ENCODE results near the gene VPS45.

VPS45 gene

GRCh38 chr1:150067184-150068108 is at the start of gene VPS45 (continued):
- TF ChIP-seq SP3 (tag by site-specific recombination; IDR thresholded peaks at IDR 0.05): peak; percentile 76
- TF ChIP-seq ZNF24 (tag by site-specific recombination; IDR thresholded peaks at IDR 0.05): peak; percentile 7
- TF ChIP-seq ZBTB6 (tag by site-specific recombination; IDR thresholded peaks at IDR 0.05): 0 out of 2 replicates have a peak, but pooled peaks have one; percentile 22
- peak; percentile 84 for TF ChIP-seq KLF8 (tag by site-specific recombination; IDR thresholded peaks at IDR 0.05)
- TF ChIP-seq ZNF341 (tag by site-specific recombination; IDR thresholded peaks at IDR 0.05; ENCODE audit: low read depth): peak; percentile 47
- peak; percentile 12; the same call in 1 of the 2 replicates for TF ChIP-seq TCF7L2 (IDR thresholded peaks at IDR 0.05; ENCODE audit: borderline replicate concordance, low read depth, low read length)
- TF ChIP-seq ZNF76 (tag by site-specific recombination; IDR thresholded peaks at IDR 0.05; ENCODE audit: borderline replicate concordance, low read depth): peak; percentile 91
- no peak for TF ChIP-seq ZNF248 (tag by site-specific recombination; IDR thresholded peaks at IDR 0.05)
- TF ChIP-seq ZNF335 (tag by site-specific recombination; conservative IDR thresholded peaks at IDR 0.05): peak; percentile 99
- peak; percentile 74 for TF ChIP-seq KLF16 (tag by site-specific recombination; IDR thresholded peaks at IDR 0.05)
- TF ChIP-seq ZNF473 (tag by site-specific recombination; IDR thresholded peaks at IDR 0.05): no peak
- TF ChIP-seq ZNF394 (tag by site-specific recombination; IDR thresholded peaks at IDR 0.05; ENCODE audit: borderline replicate concordance): peak; percentile 77; the same call in 1 of the 2 replicates
- no peak for TF ChIP-seq ZNF670 (tag by site-specific recombination; IDR thresholded peaks at IDR 0.05; ENCODE audit: low read depth)
- TF ChIP-seq TSHZ1 (tag by site-specific recombination; IDR thresholded peaks at IDR 0.05; ENCODE audit: borderline replicate concordance): 0 out of 2 replicates have a peak, but pooled peaks have one; percentile 41
- TF ChIP-seq HIC1 (tag by site-specific recombination; IDR thresholded peaks at IDR 0.05): peak; percentile 97
- TF ChIP-seq ZNF449 (tag by site-specific recombination; IDR thresholded peaks at IDR 0.05): peak; percentile 76
- TF ChIP-seq ZBTB7A (tag by site-specific recombination; IDR thresholded peaks at IDR 0.05; ENCODE audit: low read depth): peak; percentile 32; the same call in 1 of the 2 replicates
- TF ChIP-seq SCRT2 (tag by site-specific recombination; IDR thresholded peaks at IDR 0.05): peak; percentile 80
- TF ChIP-seq ZFP37 (tag by site-specific recombination; IDR thresholded peaks at IDR 0.05): peak; percentile 93
- TF ChIP-seq ZNF37A (tag by site-specific recombination; IDR thresholded peaks at IDR 0.05): no peak
- peak; percentile 80; the same call in 1 of the 2 replicates for TF ChIP-seq ZNF692 (tag by site-specific recombination; IDR thresholded peaks at IDR 0.05)
- no peak for TF ChIP-seq ZNF621 (tag by site-specific recombination; IDR thresholded peaks at IDR 0.05)
- no peak for TF ChIP-seq ZNF146 (tag by site-specific recombination; IDR thresholded peaks at IDR 0.05)
- no peak for TF ChIP-seq ZNF776 (tag by site-specific recombination; IDR thresholded peaks at IDR 0.05; ENCODE audit: borderline replicate concordance)
- no peak for TF ChIP-seq ZNF555 (tag by site-specific recombination; conservative IDR thresholded peaks at IDR 0.05)
- no peak for TF ChIP-seq ZNF19 (tag by site-specific recombination; IDR thresholded peaks at IDR 0.05; ENCODE audit: low read depth)
- 0 out of 2 replicates have a peak, but pooled peaks have one; percentile 19 for TF ChIP-seq ZNF513 (tag by site-specific recombination; IDR thresholded peaks at IDR 0.05)
